B cell (primary cell): Measurements from ENCODE around the gene VPS39. TPM values are rescaled to one million over a fixed set of nuclear protein-coding genes. Genes with fewer than 3 reads are reported as not detected.
A peak's percentile ranks its signal among the peaks of the same experiment; 100 is the strongest.

Experiments used
- ATAC-seq: fragments of 200-7000 bp; cut with Tn5 transposase; one replicate; pipeline ENCODE4 v1.10.0; 2021; ENCODE audit warnings: low read depth, mild to moderate bottlenecking, moderate number of reproducible peaks, moderate library complexity
- CTCF ChIA-PET: fragments of 350-600 bp; sonication (Branson Sonifier 250); formaldehyde crosslinking; loops from one replicate; lab custom pipeline; 2021; ENCODE audit warnings: antibody characterized with exemption, inconsistent platforms; lab: Charles Lee
- POLR2A ChIA-PET: fragments of 350-600 bp; sonication (Branson Sonifier 250); formaldehyde crosslinking; loops from one replicate; lab custom pipeline; 2021; ENCODE audit warnings: antibody characterized with exemption; lab: Charles Lee
- DNase-seq: peaks from one replicate; pipeline ENCODE4 v3.0.0; 2013
- H2AFZ ChIP-seq: 2 replicates; pipeline ENCODE4 v1.6.1; 2012; ENCODE audit warnings: mild to moderate bottlenecking, low read depth, low read length; ENCODE audit not compliant: insufficient read depth, poor library complexity, severe bottlenecking
- H3K27ac ChIP-seq, 2 donors: 1 replicate in 1 of 2; 2 replicates in 1 of 2; pipeline ENCODE4 v1.5.1; 2012 to 2013; ENCODE audit warnings: low read length in 2 of 2, mild to moderate bottlenecking in 2 of 2, moderate library complexity in 1 of 2
- H3K27me3 ChIP-seq, 4 experiments: fragments of 200-600 bp in 1 of 4; sonication (generic) in 1 of 4; replicated peaks in 1 of 4; 1 replicate in 2 of 4; 2 replicates in 2 of 4; pipeline versions ENCODE4 v1.6.1 to v1.7.0; 2013 to 2016; ENCODE audit warnings: low read length in 3 of 4, mild to moderate bottlenecking in 2 of 4, mixed read lengths in 1 of 4, moderate library complexity in 1 of 4; ENCODE audit not compliant: insufficient read depth in 4 of 4, control insufficient read depth in 3 of 4; ENCODE audit errors: control extremely low read depth in 1 of 4
- H3K36me3 ChIP-seq, 2 experiments: replicated peaks in 1 of 2; 1 replicate in 1 of 2; 2 replicates in 1 of 2; pipeline versions ENCODE4 v1.6.1 to v1.7.1; 2013; ENCODE audit warnings: low read length in 1 of 2; ENCODE audit not compliant: insufficient read depth in 2 of 2, control insufficient read depth in 1 of 2; ENCODE audit errors: control extremely low read depth in 1 of 2, extremely low read depth in 1 of 2
- H3K4me1 ChIP-seq, 2 donors: fragments of 200-600 bp in 1 of 2; sonication (generic) in 1 of 2; 1 replicate in 1 of 2; 2 replicates in 1 of 2; pipeline versions ENCODE4 v1.5.1 to v1.6.1; 2013 to 2017; ENCODE audit warnings: low read length in 2 of 2; ENCODE audit not compliant: control insufficient read depth in 2 of 2, insufficient read depth in 2 of 2
- H3K4me2 ChIP-seq: replicated peaks from 2 replicates; pipeline ENCODE3; 2012; ENCODE audit warnings: mild to moderate bottlenecking, low read depth, low read length; ENCODE audit not compliant: poor library complexity, severe bottlenecking
- H3K4me3 ChIP-seq, 5 experiments: fragments of 200-600 bp in 1 of 5; sonication (generic) in 1 of 5; 1 replicate in 3 of 5; 2 replicates in 2 of 5; pipeline versions ENCODE4 v1.5.1 to v1.7.0; 2011 to 2016; ENCODE audit warnings: low read length in 4 of 5, mild to moderate bottlenecking in 4 of 5, low read depth in 2 of 5, control low read depth in 1 of 5, moderate library complexity in 1 of 5; ENCODE audit not compliant: insufficient read depth in 1 of 5; ENCODE audit errors: control extremely low read depth in 1 of 5, extremely low read depth in 1 of 5
- H3K79me2 ChIP-seq: fragments of 200-600 bp; sonication (generic); one replicate; pipeline ENCODE4 v1.6.0; 2016; ENCODE audit warnings: low read length; ENCODE audit not compliant: control insufficient read depth, insufficient read depth
- H3K9ac ChIP-seq: fragments of 200-600 bp; sonication (generic); 2 replicates; pipeline ENCODE4 v1.6.1; 2017; ENCODE audit warnings: mild to moderate bottlenecking, low read length, moderate library complexity
- H3K9me3 ChIP-seq, 3 donors: one replicate each; pipeline versions ENCODE4 v1.6.1 to v1.7.1; 2013; ENCODE audit warnings: low read length in 2 of 3; ENCODE audit not compliant: control insufficient read depth in 2 of 3, insufficient read depth in 1 of 3; ENCODE audit errors: control extremely low read depth in 1 of 3
- H4K20me1 ChIP-seq: 2 replicates; pipeline ENCODE4 v1.6.0; 2012; ENCODE audit warnings: mild to moderate bottlenecking, low read length; ENCODE audit not compliant: insufficient read depth, control insufficient read depth, poor library complexity, severe bottlenecking
- H3K27ac Mint-ChIP-seq: one replicate; pipeline ENCODE4 v1.8.0; 2021; ENCODE audit warnings: mixed read lengths
- H3K27me3 Mint-ChIP-seq: one replicate; pipeline ENCODE4 v1.8.0; 2021; ENCODE audit warnings: mixed read lengths
- H3K4me1 Mint-ChIP-seq: one replicate; pipeline ENCODE4 v1.8.0; 2021; ENCODE audit warnings: mixed read lengths
- H3K4me3 Mint-ChIP-seq: one replicate; pipeline ENCODE4 v1.8.0; 2021; ENCODE audit warnings: mixed read lengths
- H3K9me3 Mint-ChIP-seq: one replicate; pipeline ENCODE4 v1.8.0; 2022; ENCODE audit warnings: mixed read lengths; ENCODE audit not compliant: insufficient read depth
- EZH2 ChIP-seq: IDR thresholded peaks from 2 replicates; pipeline ENCODE4 v1.6.1; 2012; ENCODE audit warnings: borderline replicate concordance, low read depth, mild to moderate bottlenecking, moderate library complexity, low read length; ENCODE audit not compliant: insufficient read depth, poor library complexity, severe bottlenecking
- WGBS: methylation state at CpG from one replicate; pipeline ENCODE4 v1.1.5; 2013; ENCODE audit warnings: missing lambda C conversion rate; ENCODE audit not compliant: insufficient coverage; 5-methylcytosine and 5-hydroxymethylcytosine counted together
- intact Hi-C: fragments of 100-400 bp; cut with micrococcal nuclease; formaldehyde crosslinking; loops from one replicate; pipeline ENCODE4 v1.10.0; 2022
- polyA plus RNA-seq: library from polyadenylated mRNA; depleted of rRNA; stranded (reverse); fragments of >200 nt; gene quantifications from 2 replicates; pipeline ENCODE4 v1.2.3, GENCODE V29; 2012
- total RNA-seq, 2 donors: library from RNA; stranded (reverse); fragments of 120-200 nt in 1 of 2; gene quantifications; 1 replicate in 1 of 2; 2 replicates in 1 of 2; pipeline versions ENCODE4 v1.2.3 to v1.2.4, GENCODE V29; 2013 to 2022
- TF ChIP-seq, protein P1 (sequence below): fragments of 200-600 bp; IDR thresholded peaks from one replicate; pipeline ENCODE4 v1.8.0; 2022; ENCODE audit warnings: antibody characterized with exemption, mild to moderate bottlenecking

Gene VPS39
- total and polyA plus RNA-seq, 2 donors (not counting 1 experiment from before 2014, with no cell fraction given) = 82.8 to 145 TPM

DNA sequence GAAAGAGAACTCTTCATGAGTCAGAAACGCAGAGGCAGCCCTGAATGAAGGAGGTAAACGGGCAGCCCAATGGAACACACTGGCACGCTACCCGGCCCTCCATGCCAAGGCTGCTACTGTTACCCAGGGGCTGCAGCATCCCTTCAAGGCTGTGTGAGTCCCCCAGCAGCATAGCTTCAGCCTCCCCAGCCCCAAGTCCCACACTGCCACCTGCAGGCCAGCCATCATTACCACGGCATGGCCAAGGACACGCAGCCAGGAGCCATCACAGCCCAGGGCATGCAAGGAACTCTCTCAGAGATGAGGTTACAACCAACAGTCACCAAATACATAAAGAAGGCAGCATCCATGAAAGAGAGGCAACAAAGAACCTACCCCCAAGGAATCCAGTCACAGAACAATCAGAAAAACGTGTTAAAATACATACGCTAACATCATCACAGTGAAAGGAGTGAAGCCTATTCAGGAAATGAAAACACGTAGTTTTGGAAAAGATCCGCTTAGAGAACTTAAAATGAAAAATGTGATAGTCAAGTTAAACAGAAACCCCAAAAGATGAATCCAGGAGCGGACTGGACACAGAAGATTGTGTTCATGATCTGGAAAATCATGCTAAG, 74.1 kb downstream of the VPS39 start:
- Histone ChIP-seq H3K79me2 (no peaks in the 10 kb centered on the region), H4K20me1 (no peaks in the 10 kb centered on the region), H3K4me1 (no peaks in the 10 kb centered on the region), H3K4me3 (no peak overlapping the region), H3K4me2 (no peak overlapping the region), H3K9ac (no peak overlapping the region), H3K27me3 (peaks cover 0 to 11% (median 3%) of the 10 kb centered on the region in 4 experiments), H3K27ac (no peak overlapping the region), H3K9me3 (no peaks in the 10 kb centered on the region), H3K36me3 (no peaks in the 10 kb centered on the region), H2AFZ (no peak overlapping the region)
- TF ChIP-seq, protein P1, sequence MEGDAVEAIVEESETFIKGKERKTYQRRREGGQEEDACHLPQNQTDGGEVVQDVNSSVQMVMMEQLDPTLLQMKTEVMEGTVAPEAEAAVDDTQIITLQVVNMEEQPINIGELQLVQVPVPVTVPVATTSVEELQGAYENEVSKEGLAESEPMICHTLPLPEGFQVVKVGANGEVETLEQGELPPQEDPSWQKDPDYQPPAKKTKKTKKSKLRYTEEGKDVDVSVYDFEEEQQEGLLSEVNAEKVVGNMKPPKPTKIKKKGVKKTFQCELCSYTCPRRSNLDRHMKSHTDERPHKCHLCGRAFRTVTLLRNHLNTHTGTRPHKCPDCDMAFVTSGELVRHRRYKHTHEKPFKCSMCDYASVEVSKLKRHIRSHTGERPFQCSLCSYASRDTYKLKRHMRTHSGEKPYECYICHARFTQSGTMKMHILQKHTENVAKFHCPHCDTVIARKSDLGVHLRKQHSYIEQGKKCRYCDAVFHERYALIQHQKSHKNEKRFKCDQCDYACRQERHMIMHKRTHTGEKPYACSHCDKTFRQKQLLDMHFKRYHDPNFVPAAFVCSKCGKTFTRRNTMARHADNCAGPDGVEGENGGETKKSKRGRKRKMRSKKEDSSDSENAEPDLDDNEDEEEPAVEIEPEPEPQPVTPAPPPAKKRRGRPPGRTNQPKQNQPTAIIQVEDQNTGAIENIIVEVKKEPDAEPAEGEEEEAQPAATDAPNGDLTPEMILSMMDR = peak; percentile 57
- no peak for TF ChIP-seq EZH2
- peak; percentile 24 for ATAC-seq
- ChIA-PET POLR2A (no interaction called here), CTCF (interaction anchor here (0.9 to 1.5 kb wide), 3 partner anchors 9 to 229 kb away, joined by 3 to 4 read pairs (median 4); no protein-coding TSS in a partner anchor)
- H3K27me3 Mint-ChIP-seq = peaks cover 21% of the 10 kb centered on the region
- peak; percentile 39 for DNase-seq
- H3K4me1 Mint-ChIP-seq = no peaks in the 10 kb centered on the region
- intact Hi-C loops = no loop called here
- no peak overlapping the region for H3K4me3 Mint-ChIP-seq
- no peak overlapping the region for H3K27ac Mint-ChIP-seq
- H3K9me3 Mint-ChIP-seq = no peaks in the 10 kb centered on the region
- WGBS = 69% methylated on average over 6 of the region's 11 CpGs

DNA sequence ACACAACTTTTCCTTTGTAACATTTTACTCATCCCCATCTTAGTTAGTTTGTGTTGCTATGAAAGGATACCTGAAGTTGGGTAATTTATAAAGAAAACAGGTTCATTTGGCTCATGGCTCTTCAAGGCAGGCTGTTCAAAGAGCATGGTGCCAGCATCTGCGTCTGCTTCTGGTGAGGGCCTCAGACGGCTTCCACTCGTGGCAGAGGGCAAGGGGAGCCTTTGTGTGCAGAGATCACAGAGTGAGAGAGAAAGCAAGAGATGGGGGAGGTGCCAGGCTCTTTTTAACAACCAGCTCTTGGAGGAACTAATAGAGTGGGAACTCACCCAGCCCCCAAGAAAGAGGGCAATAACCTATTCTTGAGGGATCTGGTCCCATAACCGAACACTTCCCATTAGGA, 74.7 kb downstream of the VPS39 start:
- H3K9me3 Mint-ChIP-seq = no peaks in the 10 kb centered on the region
- no peak overlapping the region for H3K4me3 Mint-ChIP-seq
- Histone ChIP-seq H4K20me1 (no peaks in the 10 kb centered on the region), H3K79me2 (no peaks in the 10 kb centered on the region), H3K36me3 (no peaks in the 10 kb centered on the region), H3K9ac (no peak overlapping the region), H3K4me1 (no peaks in the 10 kb centered on the region), H3K9me3 (no peaks in the 10 kb centered on the region), H3K27me3 (peaks cover 0 to 11% (median 3%) of the 10 kb centered on the region in 4 experiments), H2AFZ (no peak overlapping the region), H3K4me2 (no peak overlapping the region), H3K4me3 (no peak overlapping the region), H3K27ac (no peak overlapping the region)
- peaks cover 21% of the 10 kb centered on the region for H3K27me3 Mint-ChIP-seq
- H3K27ac Mint-ChIP-seq = no peak overlapping the region
- ATAC-seq = no peak
- intact Hi-C loops = no loop called here
- DNase-seq = no peak
- CTCF ChIA-PET = no interaction called here
- POLR2A ChIA-PET = no interaction called here
- TF ChIP-seq, protein P1 = no peak
- no peak for TF ChIP-seq EZH2
- 88% methylated on average over 3 of the region's 4 CpGs for WGBS
- no peaks in the 10 kb centered on the region for H3K4me1 Mint-ChIP-seq
